HT1080 (cell line): ENCODE data around the gene SQOR. TPM values are rescaled to one million over a fixed set of nuclear protein-coding genes. Genes with fewer than 3 reads are reported as not detected.

Experiments
- DNase-seq: peaks from one replicate; pipeline ENCODE4 v3.0.0-alpha.2; 2015; ENCODE audit warnings: low read depth
- polyA plus RNA-seq, 2 experiments: library from polyadenylated mRNA; depleted of rRNA; stranded (reverse); fragments of >200 nt; gene quantifications; 2 replicates each; pipeline ENCODE4 v1.2.3, GENCODE V29; 2015
- total RNA-seq: library from RNA; depleted of rRNA; stranded (reverse); fragments of >200 nt; shearing (Covaris generic); gene quantifications from 2 replicates; pipeline ENCODE4 v1.2.3, GENCODE V29; 2014; rRNA removed

Gene SQOR
- total RNA-seq, result 16.4 and 22.9 TPM in 2 replicates
- 23.2 and 24.2 TPM in 2 replicates for polyA plus RNA-seq (2015; cell fraction: cytosol; rRNA removed)
- polyA plus RNA-seq (2015; cell fraction: nucleus; rRNA removed), result 24.2 and 26.8 TPM in 2 replicates

GRCh38 chr15:45634432-45635190 lies at the start of gene SQOR:
SQOR (plus strand) TSS chr15:45635029; CDS start chr15:45658924, 23,895 bp downstream.
- peak; percentile 62 for DNase-seq

DNA sequence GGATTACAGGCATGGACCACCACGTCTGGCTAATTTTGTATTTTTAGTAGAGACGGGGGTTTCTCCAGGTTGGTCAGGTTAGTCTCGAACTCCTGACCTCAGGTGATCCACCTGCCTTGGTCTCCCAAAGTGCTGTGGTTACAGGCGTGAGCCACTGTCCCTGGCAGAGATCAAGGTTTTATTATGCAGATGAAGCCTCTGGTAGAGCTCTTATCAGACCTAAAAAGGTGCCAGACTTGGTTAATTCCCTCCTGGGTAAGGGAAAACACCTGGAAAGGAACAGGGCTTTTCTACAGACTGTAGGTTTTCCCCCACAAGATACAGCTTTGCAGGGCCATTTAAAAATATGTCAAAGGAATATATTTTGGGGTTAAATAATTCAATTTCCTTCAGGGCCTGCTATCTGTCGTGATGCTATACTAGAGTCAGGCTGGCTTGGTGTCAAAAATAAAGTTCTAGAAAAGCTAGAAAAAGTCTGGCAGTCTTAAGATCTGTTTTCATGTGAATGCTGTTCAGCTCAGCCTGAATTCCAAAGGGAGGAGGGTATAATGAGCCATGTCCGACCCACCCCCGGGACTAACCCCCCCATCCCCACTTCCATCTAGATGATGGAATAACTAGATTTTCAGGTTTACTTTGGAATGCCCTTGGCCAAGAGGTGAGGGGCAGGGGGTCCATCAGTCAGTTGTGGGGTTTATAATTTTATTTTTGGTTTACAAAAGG lies 49.6 kb upstream of the SQOR start:
- DNase-seq, result no peak

DNA sequence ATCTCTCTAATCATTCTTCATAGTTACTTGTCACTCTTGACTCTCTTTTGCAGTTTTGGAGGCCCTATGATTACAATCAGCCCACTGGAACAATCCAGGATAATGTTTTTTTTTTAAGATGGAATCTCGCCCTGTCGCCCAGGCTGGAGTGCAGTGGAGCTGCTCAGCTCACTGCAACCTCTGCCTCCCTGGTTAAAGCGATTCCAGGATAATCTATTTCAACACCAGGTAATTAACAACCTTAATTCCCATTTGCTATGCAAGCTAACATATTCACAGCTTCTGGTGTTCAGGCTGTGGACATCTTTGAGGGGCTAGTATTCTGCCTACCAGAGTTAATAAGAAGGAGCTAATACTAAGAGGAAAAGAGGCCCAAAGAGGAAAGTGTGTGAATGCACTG lies 48.7 kb upstream of the SQOR start:
- DNase-seq, result no peak

- DNase-seq, result no peak
These were observed 48.2 kb upstream of the SQOR start for GRCh38 chr15:45586601-45587094.

DNA sequence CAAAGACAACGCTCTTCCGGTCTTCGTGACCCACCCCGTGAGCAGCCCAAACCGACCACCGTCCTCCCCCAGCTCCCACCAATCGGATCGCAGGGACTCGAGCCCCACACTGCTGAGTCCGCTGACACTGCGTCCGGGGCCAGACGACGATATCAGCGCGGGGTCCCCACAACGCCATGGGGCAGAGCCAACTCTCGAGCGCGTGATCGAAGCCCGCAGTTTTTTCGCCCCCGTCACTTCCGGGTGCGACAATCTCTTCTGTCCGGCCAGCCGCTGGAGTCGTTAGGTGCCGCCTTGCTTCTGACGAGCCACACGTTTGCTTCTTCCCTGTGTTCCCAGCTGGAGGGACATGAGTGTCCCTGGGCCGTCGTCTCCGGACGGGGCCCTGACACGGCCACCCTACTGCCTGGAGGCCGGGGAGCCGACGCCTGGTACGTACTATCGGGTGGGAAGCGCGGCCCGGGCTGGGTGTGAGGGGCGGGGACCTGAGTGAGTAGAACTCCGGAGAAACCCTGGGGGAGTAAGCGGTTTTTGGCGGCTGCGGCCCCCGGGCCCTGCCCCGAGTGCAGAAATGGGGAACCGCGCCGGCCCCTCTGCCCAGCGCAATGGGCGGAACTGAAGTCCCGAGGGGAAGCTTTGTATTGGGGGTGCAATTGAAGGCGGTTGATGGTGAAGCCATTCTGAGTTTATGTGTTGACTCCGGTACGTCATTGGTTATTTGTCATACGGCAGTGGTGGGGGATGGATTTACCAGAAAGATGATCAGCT lies 47.5 kb upstream of the SQOR start, which contains the start of gene BLOC1S6:
BLOC1S6 (plus strand) TSS at position 285 of the 768 bp plus-strand sequence; CDS start at position 350, 65 bp downstream.
- peak; percentile 90 for DNase-seq

DNA sequence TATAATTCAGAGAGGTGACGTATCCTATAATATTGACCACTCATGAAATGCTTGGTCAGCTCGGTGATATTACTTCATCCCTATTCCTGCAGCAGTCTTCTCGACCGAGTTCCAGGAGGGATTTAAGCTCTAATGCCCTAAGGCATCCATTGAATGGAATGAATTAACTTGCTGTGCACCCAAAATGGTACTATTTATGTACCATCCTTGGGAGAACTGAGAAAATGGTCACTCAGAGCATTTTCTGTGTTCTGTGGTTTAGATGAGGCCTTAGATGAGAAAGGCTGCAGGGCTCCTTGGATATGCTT lies 47.0 kb upstream of the SQOR start:
- DNase-seq, result no peak

GRCh38 chr15:45588219-45588875 lies 46.5 kb upstream of the SQOR start:
- DNase-seq, result no peak

GRCh38 chr15:45589256-45589655 lies 45.6 kb upstream of the SQOR start:
- DNase-seq, result no peak

GRCh38 chr15:45594319-45594718 lies 40.5 kb upstream of the SQOR start:
- DNase-seq, result no peak

- no peak for DNase-seq
These were observed 39.8 kb upstream of the SQOR start for GRCh38 chr15:45594835-45595530.

- DNase-seq, result no peak
These were observed 30.9 kb upstream of the SQOR start for GRCh38 chr15:45603881-45604280.

DNA sequence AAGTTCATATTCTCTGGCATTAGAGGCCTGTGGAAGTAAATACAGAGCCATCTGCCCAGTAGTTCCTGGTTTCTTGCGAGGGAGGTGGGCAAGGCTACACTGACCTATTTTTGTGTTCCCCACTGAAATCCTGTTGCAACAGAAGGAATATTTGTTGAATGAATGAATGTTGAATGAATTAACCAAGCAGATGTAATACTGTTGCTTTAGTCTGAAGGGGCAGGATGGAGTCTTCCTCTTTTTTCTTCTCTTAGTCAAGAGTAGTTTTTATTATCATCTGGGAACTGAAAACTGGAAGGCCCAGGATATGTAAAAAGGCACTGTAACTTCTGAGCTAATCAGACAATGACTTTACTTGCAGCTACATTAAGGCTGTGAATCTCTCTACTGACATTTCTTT lies 30.5 kb upstream of the SQOR start:
- DNase-seq, result no peak

DNA sequence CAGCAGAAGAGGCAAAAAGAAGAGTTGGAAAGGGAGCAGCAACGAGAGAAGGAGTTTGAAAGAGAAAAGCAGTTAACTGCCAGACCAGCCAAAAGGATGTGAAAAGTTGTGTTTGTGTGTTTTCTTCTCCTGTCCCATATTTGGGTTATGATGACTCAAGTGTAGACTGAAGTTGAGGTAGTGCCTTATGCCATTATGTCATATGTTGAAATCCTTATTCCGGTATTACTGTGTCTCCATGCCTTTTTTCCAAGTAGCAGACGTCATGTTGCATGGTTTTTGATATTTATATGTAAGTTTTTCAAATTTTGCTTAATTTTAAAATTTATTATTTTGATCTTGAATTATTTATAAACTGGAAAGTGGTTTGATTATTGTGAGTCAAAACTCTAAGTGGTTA lies 28.4 kb upstream of the SQOR start:
- no peak for DNase-seq

GRCh38 chr15:45606841-45607240 lies 28.0 kb upstream of the SQOR start:
- DNase-seq, result no peak

GRCh38 chr15:45611305-45611704 lies 23.5 kb upstream of the SQOR start:
- DNase-seq, result peak; percentile 23

- DNase-seq, result peak; percentile 76
These were observed 21.9 kb upstream of the SQOR start for GRCh38 chr15:45612790-45613415.

- peak; percentile 61 for DNase-seq
These were observed 17.9 kb upstream of the SQOR start for GRCh38 chr15:45616901-45617323.

DNA sequence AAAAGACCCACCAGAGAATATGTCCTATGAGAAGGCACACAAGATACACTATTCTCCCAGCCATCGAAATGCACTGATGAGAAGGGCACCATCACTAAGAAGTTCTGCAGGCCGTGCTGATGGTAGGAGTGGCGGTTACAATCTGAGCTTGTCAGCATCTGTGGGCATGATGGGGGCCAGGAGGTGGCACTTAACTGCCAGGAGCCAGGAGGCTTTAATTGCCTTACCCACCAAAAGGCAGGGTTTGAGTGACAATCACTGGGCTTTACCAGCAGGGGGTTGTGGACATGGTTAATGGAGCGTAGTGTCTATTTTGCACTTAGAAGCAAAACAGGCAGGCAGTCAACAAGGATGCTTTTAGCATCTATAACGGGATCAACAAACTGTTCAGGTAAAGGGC lies 16.0 kb upstream of the SQOR start:
- DNase-seq, result no peak

DNA sequence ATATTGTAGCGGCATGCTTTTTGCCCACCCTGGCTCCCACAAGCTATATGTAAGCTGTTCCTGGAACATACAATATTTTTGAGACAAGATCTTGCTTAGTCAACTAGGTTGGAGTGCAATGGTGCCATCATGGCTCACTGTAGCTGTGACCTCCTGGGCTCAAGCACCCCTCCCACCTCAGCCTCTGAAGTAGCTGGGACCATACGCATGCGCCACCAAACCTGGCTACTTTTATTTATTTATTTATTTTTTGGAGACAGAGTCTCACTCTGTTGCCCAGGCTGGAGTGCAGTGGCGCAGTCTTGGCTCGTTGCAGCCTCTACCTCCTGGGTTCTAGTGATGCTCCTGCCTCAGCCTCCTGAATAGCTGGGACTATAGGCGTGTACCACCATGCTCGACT lies 6.7 kb upstream of the SQOR start:
- DNase-seq, result no peak
